DOHH2 (cell line): ENCODE measurements around the gene OGDHL.

Experiments used
- H3F3A ChIP-seq: fragments of 200-600 bp; sonication (generic), shearing (Covaris generic); 2 replicates; pipeline ENCODE4 v1.6.0; 2016; ENCODE audit warnings: antibody characterized with exemption, mild to moderate bottlenecking; ENCODE audit not compliant: control insufficient read depth, insufficient read depth
- H3K27ac ChIP-seq: fragments of 200-600 bp; sonication (generic); 2 replicates; pipeline ENCODE4 v1.5.1; 2014; ENCODE audit warnings: low read depth, mild to moderate bottlenecking, low read length, moderate library complexity
- H3K27me3 ChIP-seq: fragments of 200-600 bp; sonication (generic); 2 replicates; pipeline ENCODE4 v1.6.1; 2014; ENCODE audit warnings: mild to moderate bottlenecking, low read length, mixed read lengths; ENCODE audit not compliant: control insufficient read depth
- H3K36me3 ChIP-seq: fragments of 200-600 bp; sonication (generic); 2 replicates; pipeline ENCODE4 v1.6.1; 2014; ENCODE audit warnings: mild to moderate bottlenecking, low read length, moderate library complexity, mixed read lengths; ENCODE audit not compliant: control insufficient read depth
- H3K4me1 ChIP-seq: fragments of 200-600 bp; sonication (generic); 2 replicates; pipeline ENCODE4 v1.6.1; 2014; ENCODE audit warnings: mild to moderate bottlenecking, low read length, mixed read lengths; ENCODE audit not compliant: control insufficient read depth
- H3K4me2 ChIP-seq: fragments of 200-600 bp; sonication (generic); 2 replicates; pipeline ENCODE4 v1.6.0; 2014; ENCODE audit warnings: mild to moderate bottlenecking, low read length, moderate library complexity
- H3K4me3 ChIP-seq: fragments of 200-600 bp; sonication (generic); 2 replicates; pipeline ENCODE4 v1.5.1; 2014; ENCODE audit warnings: mild to moderate bottlenecking, low read length, mixed read lengths
- H3K79me2 ChIP-seq: fragments of 200-600 bp; sonication (generic); 2 replicates; pipeline ENCODE4 v1.6.1; 2014; ENCODE audit warnings: mild to moderate bottlenecking, low read length, mixed read lengths; ENCODE audit not compliant: control insufficient read depth
- H3K9me2 ChIP-seq: fragments of 200-600 bp; sonication (generic); replicated peaks from 2 replicates; pipeline ENCODE4 v1.6.1; 2014; ENCODE audit warnings: mild to moderate bottlenecking, low read length, mixed read lengths; ENCODE audit not compliant: control insufficient read depth
- H3K9me3 ChIP-seq: fragments of 200-600 bp; sonication (generic); 2 replicates; pipeline ENCODE4 v1.6.1; 2014; ENCODE audit warnings: antibody characterized with exemption, low read length, mixed read lengths; ENCODE audit not compliant: control insufficient read depth, insufficient read depth
- H4K20me1 ChIP-seq: fragments of 200-600 bp; sonication (generic); 2 replicates; pipeline ENCODE4 v1.6.0; 2014; ENCODE audit warnings: low read depth, mild to moderate bottlenecking, antibody characterized with exemption, low read length, moderate library complexity; ENCODE audit not compliant: control insufficient read depth, insufficient read depth
- EZH2phosphoT487 ChIP-seq: fragments of 200-600 bp; sonication (generic); IDR thresholded peaks from 2 replicates; pipeline ENCODE4 v1.6.1; 2017; ENCODE audit warnings: borderline replicate concordance, mild to moderate bottlenecking, antibody characterized with exemption, low read length, moderate library complexity, mixed read lengths
- TF ChIP-seq, protein P1 (sequence below): fragments of 200-600 bp; sonication (generic); IDR thresholded peaks from one replicate; pipeline ENCODE4 v1.5.1; 2014; ENCODE audit warnings: antibody characterized with exemption, mild to moderate bottlenecking, low read depth, low read length; ENCODE audit not compliant: poor library complexity, severe bottlenecking

OGDHL gene

DNA sequence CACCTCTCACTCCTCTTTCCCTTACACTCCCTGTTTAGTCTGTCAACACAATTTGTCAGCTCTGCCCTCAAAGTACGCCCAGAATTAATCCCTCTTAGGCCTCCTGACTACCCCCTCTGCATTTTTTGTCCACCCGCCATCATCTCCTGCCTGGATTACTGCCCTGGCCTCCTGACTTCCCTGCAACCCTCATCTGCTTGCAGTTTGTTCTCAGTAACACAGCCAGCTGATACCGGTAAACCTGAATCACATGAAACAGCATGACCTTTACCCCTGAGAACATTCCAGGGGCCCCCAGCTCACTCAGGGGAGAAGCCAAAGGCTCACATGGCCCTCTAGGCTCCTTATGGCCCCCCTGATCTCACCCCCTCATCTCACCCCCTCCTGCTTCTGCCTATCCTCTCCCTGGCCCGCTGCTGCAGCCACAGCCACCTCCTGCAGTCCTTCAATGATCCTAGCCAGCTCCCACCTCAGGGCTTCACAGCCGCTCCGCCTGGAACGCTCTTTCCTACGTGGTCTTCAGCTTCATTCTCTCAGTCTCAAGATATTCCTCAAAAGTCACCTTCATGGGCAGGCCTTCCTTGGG lies 73.8 kb downstream of the OGDHL start:
- H4K20me1 ChIP-seq = no peaks in the 10 kb centered on the region
- H3K27me3 ChIP-seq = peaks cover 32% of the 10 kb centered on the region
- H3F3A ChIP-seq = no peaks in the 10 kb centered on the region
- no peak overlapping the region for H3K4me2 ChIP-seq
- H3K4me3 ChIP-seq = no peak overlapping the region
- no peaks in the 10 kb centered on the region for H3K9me3 ChIP-seq
- H3K4me1 ChIP-seq = no peaks in the 10 kb centered on the region
- no peaks in the 10 kb centered on the region for H3K79me2 ChIP-seq
- no peak overlapping the region for H3K27ac ChIP-seq
- H3K36me3 ChIP-seq = no peaks in the 10 kb centered on the region
- H3K9me2 ChIP-seq = no peaks in the 10 kb centered on the region
- TF ChIP-seq, protein P1, sequence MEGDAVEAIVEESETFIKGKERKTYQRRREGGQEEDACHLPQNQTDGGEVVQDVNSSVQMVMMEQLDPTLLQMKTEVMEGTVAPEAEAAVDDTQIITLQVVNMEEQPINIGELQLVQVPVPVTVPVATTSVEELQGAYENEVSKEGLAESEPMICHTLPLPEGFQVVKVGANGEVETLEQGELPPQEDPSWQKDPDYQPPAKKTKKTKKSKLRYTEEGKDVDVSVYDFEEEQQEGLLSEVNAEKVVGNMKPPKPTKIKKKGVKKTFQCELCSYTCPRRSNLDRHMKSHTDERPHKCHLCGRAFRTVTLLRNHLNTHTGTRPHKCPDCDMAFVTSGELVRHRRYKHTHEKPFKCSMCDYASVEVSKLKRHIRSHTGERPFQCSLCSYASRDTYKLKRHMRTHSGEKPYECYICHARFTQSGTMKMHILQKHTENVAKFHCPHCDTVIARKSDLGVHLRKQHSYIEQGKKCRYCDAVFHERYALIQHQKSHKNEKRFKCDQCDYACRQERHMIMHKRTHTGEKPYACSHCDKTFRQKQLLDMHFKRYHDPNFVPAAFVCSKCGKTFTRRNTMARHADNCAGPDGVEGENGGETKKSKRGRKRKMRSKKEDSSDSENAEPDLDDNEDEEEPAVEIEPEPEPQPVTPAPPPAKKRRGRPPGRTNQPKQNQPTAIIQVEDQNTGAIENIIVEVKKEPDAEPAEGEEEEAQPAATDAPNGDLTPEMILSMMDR = no peak
- no peak for TF ChIP-seq EZH2phosphoT487

DNA sequence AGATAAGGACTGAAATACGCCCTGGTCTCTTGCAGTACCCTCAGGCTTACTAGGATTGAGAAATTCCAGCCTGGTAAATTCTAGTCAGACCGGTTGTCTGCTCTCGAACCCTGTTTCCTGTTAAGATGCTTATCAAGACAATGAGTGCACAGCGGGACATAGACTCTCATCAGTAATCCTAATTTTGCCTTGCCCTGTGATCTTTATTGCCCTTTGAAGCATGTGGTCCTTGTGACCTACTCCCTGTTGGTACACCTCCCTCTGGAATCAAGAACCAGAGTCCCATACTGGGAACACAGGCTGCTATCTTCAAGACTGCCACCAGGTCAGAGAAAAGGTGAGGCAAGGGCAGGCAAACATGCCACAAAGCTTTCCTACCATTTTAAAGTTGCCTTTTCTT lies 75.5 kb downstream of the OGDHL start:
- no peak overlapping the region for H3K4me2 ChIP-seq
- no peaks in the 10 kb centered on the region for H3K9me2 ChIP-seq
- H3K27ac ChIP-seq = no peak overlapping the region
- no peak overlapping the region for H3K4me3 ChIP-seq
- no peaks in the 10 kb centered on the region for H3K79me2 ChIP-seq
- H3K36me3 ChIP-seq = no peaks in the 10 kb centered on the region
- peaks cover 29% of the 10 kb centered on the region for H3K27me3 ChIP-seq
- no peaks in the 10 kb centered on the region for H3F3A ChIP-seq
- H3K4me1 ChIP-seq = no peaks in the 10 kb centered on the region
- H4K20me1 ChIP-seq = no peaks in the 10 kb centered on the region
- TF ChIP-seq, protein P1 = no peak
- no peak for TF ChIP-seq EZH2phosphoT487
- H3K9me3 ChIP-seq = no peaks in the 10 kb centered on the region
